ENCODE measurements around the gene CSDE1.
"Not testable (repeated sequence)": the region's sequence is repeated elsewhere in the genome, so short reads cannot be mapped to it uniquely, and the experiment has no call there.

Gene CSDE1

GRCh38 chr1:114757455-114758255, at the start of gene CSDE1:
Gene CSDE1, minus strand, starts transcription at chr1:114757984. Its CDS starts 18,094 bp downstream, at chr1:114739890.
- peak; percentile 44 to 85 for DNase-seq

- DNase-seq, result not testable (repeated sequence)
These were observed 46.7 kb upstream of the CSDE1 start for GRCh38 chr1:114804449-114804848.

- no peak for DNase-seq
These were observed 45.2 kb upstream of the CSDE1 start for GRCh38 chr1:114803001-114803400.

- DNase-seq, result no peak
These were observed 36.3 kb upstream of the CSDE1 start for GRCh38 chr1:114794038-114794437.

- DNase-seq, result not testable (repeated sequence)
These were observed 32.8 kb upstream of the CSDE1 start for GRCh38 chr1:114790581-114790980.

GRCh38 chr1:114786440-114786839, 28.7 kb upstream of the CSDE1 start:
- not testable (repeated sequence) for DNase-seq

- no peak for DNase-seq
These were observed 24.7 kb upstream of the CSDE1 start for GRCh38 chr1:114782476-114782875.

- DNase-seq, result peak; percentile 50 to 76
These were observed 22.8 kb upstream of the CSDE1 start, which contains the start of gene SIKE1 for GRCh38 chr1:114780344-114781226. Gene SIKE1, minus strand, starts transcription at chr1:114780685. Its CDS starts 78 bp downstream, at chr1:114780607.

- no peak for DNase-seq
These were observed 21.9 kb upstream of the CSDE1 start for GRCh38 chr1:114779722-114780121.

- not testable (repeated sequence) for DNase-seq
These were observed 18.9 kb upstream of the CSDE1 start for GRCh38 chr1:114776726-114777125.

- DNase-seq, result no peak
These were observed 14.2 kb upstream of the CSDE1 start for GRCh38 chr1:114771992-114772391.

GRCh38 chr1:114770989-114771388, 13.2 kb upstream of the CSDE1 start:
- DNase-seq, result no peak

GRCh38 chr1:114764689-114765088, 6.9 kb upstream of the CSDE1 start:
- no peak for DNase-seq

- no peak for DNase-seq
These were observed 560 bp upstream of the CSDE1 start for GRCh38 chr1:114758256-114758832.

GRCh38 chr1:114756949-114757454, 782 bp downstream of the CSDE1 start:
- DNase-seq, result no peak

GRCh38 chr1:114756009-114756892, 1.5 kb downstream of the CSDE1 start:
- no peak for DNase-seq

- DNase-seq, result no peak
These were observed 2.5 kb downstream of the CSDE1 start for GRCh38 chr1:114755006-114755931.

GRCh38 chr1:114753702-114754101, 4.1 kb downstream of the CSDE1 start:
- not testable (repeated sequence) for DNase-seq

GRCh38 chr1:114753143-114753542, 4.6 kb downstream of the CSDE1 start:
- no peak for DNase-seq

GRCh38 chr1:114750780-114751179, 7.0 kb downstream of the CSDE1 start:
- no peak for DNase-seq

GRCh38 chr1:114749835-114750234, 7.9 kb downstream of the CSDE1 start:
- no peak for DNase-seq

All from cerebellar nuclear complex (tissue), 1 donor.